HEK293 (cell line): ENCODE data around the gene TMEM63A.

Experiments used
- EGR2 ChIP-seq: fragments of 450-650 bp; formaldehyde crosslinking; IDR thresholded peaks from 2 replicates; pipeline ENCODE4 v1.5.1; 2016; ENCODE audit warnings: low read depth, missing biosample characterization, missing genetic modification characterization
- IKZF3 ChIP-seq: fragments of 450-650 bp; IDR thresholded peaks from 2 replicates; pipeline ENCODE4 v1.5.0; 2018; ENCODE audit warnings: missing biosample characterization, mild to moderate bottlenecking, missing genetic modification characterization, moderate library complexity
- KLF9 ChIP-seq: fragments of 450-650 bp; formaldehyde crosslinking; IDR thresholded peaks from 2 replicates; pipeline ENCODE4 v1.5.1; 2016; ENCODE audit warnings: missing biosample characterization, missing genetic modification characterization, low read depth
- SETDB1 ChIP-seq: IDR thresholded peaks from one replicate; pipeline ENCODE4 v1.6.1; 2017; ENCODE audit warnings: mild to moderate bottlenecking, low read length, moderate library complexity, mixed read lengths; ENCODE audit not compliant: insufficient read length
- SP2 ChIP-seq: fragments of 450-650 bp; formaldehyde crosslinking; IDR thresholded peaks from 2 replicates; pipeline ENCODE4 v1.5.1; 2016; ENCODE audit warnings: missing biosample characterization, missing genetic modification characterization
- SP7 ChIP-seq: fragments of 450-650 bp; formaldehyde crosslinking; IDR thresholded peaks from 2 replicates; pipeline ENCODE4 v1.5.1; 2016; ENCODE audit warnings: missing biosample characterization, missing genetic modification characterization
- ZBTB17 ChIP-seq: fragments of 450-650 bp; formaldehyde crosslinking; IDR thresholded peaks from 2 replicates; pipeline ENCODE4 v1.5.1; 2016; ENCODE audit warnings: missing biosample characterization, missing genetic modification characterization
- ZBTB7A ChIP-seq: fragments of 450-650 bp; formaldehyde crosslinking; IDR thresholded peaks from 2 replicates; pipeline ENCODE4 v1.5.1; 2016; ENCODE audit warnings: low read depth, missing biosample characterization, missing genetic modification characterization
- ZFHX2 ChIP-seq: fragments of 450-650 bp; formaldehyde crosslinking; conservative IDR thresholded peaks from 2 replicates; pipeline ENCODE4 v1.5.1; 2016; ENCODE audit warnings: missing biosample characterization, missing genetic modification characterization
- ZFP3 ChIP-seq: fragments of 450-650 bp; formaldehyde crosslinking; IDR thresholded peaks from 2 replicates; pipeline ENCODE4 v1.5.1; 2016; ENCODE audit warnings: low read depth, missing biosample characterization, missing genetic modification characterization
- ZNF157 ChIP-seq: fragments of 450-650 bp; formaldehyde crosslinking; IDR thresholded peaks from 2 replicates; pipeline ENCODE4 v1.5.1; 2016; ENCODE audit warnings: missing biosample characterization, missing genetic modification characterization
- ZNF335 ChIP-seq: fragments of 450-650 bp; formaldehyde crosslinking; conservative IDR thresholded peaks from 2 replicates; pipeline ENCODE4 v1.5.1; 2016; ENCODE audit warnings: missing biosample characterization, missing genetic modification characterization
- ZNF341 ChIP-seq: fragments of 450-650 bp; formaldehyde crosslinking; IDR thresholded peaks from 2 replicates; pipeline ENCODE4; 2016; ENCODE audit warnings: low read depth, missing biosample characterization, missing genetic modification characterization
- ZNF529 ChIP-seq: fragments of 450-650 bp; formaldehyde crosslinking; IDR thresholded peaks from 2 replicates; pipeline ENCODE4 v1.5.1; 2017; ENCODE audit warnings: missing genetic modification characterization, missing biosample characterization; ENCODE audit not compliant: insufficient replicate concordance
- ZNF530 ChIP-seq: fragments of 450-650 bp; formaldehyde crosslinking; IDR thresholded peaks from 2 replicates; pipeline ENCODE4 v1.5.1; 2016; ENCODE audit warnings: low read depth, missing biosample characterization, missing genetic modification characterization
- ZNF544 ChIP-seq: fragments of 450-650 bp; formaldehyde crosslinking; IDR thresholded peaks from 2 replicates; pipeline ENCODE4 v1.5.0; 2017; ENCODE audit warnings: missing biosample characterization, missing genetic modification characterization
- ZNF561 ChIP-seq: fragments of 450-650 bp; IDR thresholded peaks from 2 replicates; pipeline ENCODE4 v1.5.1; 2018; ENCODE audit warnings: missing biosample characterization, missing genetic modification characterization, borderline replicate concordance
- ZNF596 ChIP-seq: fragments of 450-650 bp; IDR thresholded peaks from 2 replicates; pipeline ENCODE4 v1.5.0; 2018; ENCODE audit warnings: missing biosample characterization, mild to moderate bottlenecking, missing genetic modification characterization, moderate library complexity
- ZNF791 ChIP-seq: fragments of 450-650 bp; formaldehyde crosslinking; IDR thresholded peaks from 2 replicates; pipeline ENCODE4 v1.5.1; 2016; ENCODE audit warnings: missing biosample characterization, missing genetic modification characterization
- ZNF843 ChIP-seq: fragments of 450-650 bp; formaldehyde crosslinking; IDR thresholded peaks from 2 replicates; pipeline ENCODE4 v1.5.1; 2016; ENCODE audit warnings: missing biosample characterization, missing genetic modification characterization
- ZSCAN16 ChIP-seq: fragments of 450-650 bp; formaldehyde crosslinking; IDR thresholded peaks from 2 replicates; pipeline ENCODE4 v1.5.1; 2016; ENCODE audit warnings: missing biosample characterization, missing genetic modification characterization
- TF ChIP-seq, protein P1 (sequence below): fragments of 450-650 bp; formaldehyde crosslinking; IDR thresholded peaks from 2 replicates; pipeline ENCODE4 v1.5.1; 2016; ENCODE audit warnings: missing biosample characterization, missing genetic modification characterization
- TF ChIP-seq, protein P2 (sequence below): fragments of 450-650 bp; formaldehyde crosslinking; IDR thresholded peaks from 2 replicates; pipeline ENCODE4 v1.5.1; 2017; ENCODE audit warnings: missing biosample characterization, missing genetic modification characterization
- TF ChIP-seq, protein P3 (sequence below): fragments of 450-650 bp; formaldehyde crosslinking; IDR thresholded peaks from 2 replicates; pipeline ENCODE4 v1.5.1; 2017; ENCODE audit warnings: missing biosample characterization, missing genetic modification characterization
- TF ChIP-seq, protein P4 (sequence below): fragments of 450-650 bp; formaldehyde crosslinking; IDR thresholded peaks from 2 replicates; pipeline ENCODE4 v1.5.1; 2016; ENCODE audit warnings: missing biosample characterization, missing genetic modification characterization, low read depth
- TF ChIP-seq, protein P5 (sequence below): fragments of 450-650 bp; formaldehyde crosslinking; IDR thresholded peaks from 2 replicates; pipeline ENCODE4 v1.5.0; 2017; ENCODE audit warnings: missing biosample characterization, missing genetic modification characterization, borderline replicate concordance
- TF ChIP-seq, protein P6 (sequence below): sonication (generic); formaldehyde crosslinking; IDR thresholded peaks from 2 replicates; pipeline ENCODE4 v1.8.1; 2022; ENCODE audit warnings: mild to moderate bottlenecking, moderate library complexity, missing genetic modification reagents
- TF ChIP-seq, protein P7 (sequence below): fragments of 450-650 bp; formaldehyde crosslinking; IDR thresholded peaks from 2 replicates; pipeline ENCODE4 v1.5.1; 2016; ENCODE audit warnings: missing biosample characterization, missing genetic modification characterization

TMEM63A gene

DNA sequence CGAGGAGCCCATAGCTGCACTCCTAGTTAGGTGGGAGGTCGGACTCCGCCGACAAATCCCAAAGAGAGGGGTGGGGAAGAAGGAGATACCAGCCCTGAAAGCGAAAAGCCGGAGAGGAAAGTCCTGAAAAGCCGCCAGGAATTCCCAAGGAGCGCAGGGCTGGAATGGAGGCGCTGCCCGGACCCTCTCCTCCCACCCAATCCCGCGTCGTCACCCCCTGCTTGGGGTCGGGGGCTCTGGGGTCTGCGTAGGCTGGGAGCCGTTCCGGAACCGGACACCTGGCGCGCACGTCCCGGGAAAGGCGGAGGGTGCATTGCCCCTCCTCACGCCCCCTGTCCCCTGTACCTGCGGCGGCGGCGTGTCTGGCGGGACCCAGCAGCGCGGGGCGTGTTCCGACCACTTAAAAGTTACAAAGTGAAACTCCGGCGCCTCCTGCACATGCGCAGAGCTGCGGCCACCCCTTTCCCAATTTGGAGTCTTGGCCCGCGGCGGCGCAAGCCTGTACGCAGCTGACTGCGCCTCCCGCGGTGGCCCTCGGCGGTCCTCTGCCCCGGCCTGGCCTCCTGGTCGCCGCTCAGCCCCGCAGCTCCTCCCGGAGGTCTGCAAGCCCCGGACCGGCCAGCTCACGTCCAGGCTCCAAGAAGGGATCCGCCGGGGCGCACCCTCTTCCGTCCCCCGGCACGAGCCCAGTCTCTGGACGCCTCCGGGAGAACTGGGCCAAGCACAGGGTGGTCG, at the start of gene TMEM63A (continued):
- TF ChIP-seq, protein P1, sequence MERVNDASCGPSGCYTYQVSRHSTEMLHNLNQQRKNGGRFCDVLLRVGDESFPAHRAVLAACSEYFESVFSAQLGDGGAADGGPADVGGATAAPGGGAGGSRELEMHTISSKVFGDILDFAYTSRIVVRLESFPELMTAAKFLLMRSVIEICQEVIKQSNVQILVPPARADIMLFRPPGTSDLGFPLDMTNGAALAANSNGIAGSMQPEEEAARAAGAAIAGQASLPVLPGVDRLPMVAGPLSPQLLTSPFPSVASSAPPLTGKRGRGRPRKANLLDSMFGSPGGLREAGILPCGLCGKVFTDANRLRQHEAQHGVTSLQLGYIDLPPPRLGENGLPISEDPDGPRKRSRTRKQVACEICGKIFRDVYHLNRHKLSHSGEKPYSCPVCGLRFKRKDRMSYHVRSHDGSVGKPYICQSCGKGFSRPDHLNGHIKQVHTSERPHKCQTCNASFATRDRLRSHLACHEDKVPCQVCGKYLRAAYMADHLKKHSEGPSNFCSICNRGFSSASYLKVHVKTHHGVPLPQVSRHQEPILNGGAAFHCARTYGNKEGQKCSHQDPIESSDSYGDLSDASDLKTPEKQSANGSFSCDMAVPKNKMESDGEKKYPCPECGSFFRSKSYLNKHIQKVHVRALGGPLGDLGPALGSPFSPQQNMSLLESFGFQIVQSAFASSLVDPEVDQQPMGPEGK (tag by site-specific recombination): peak; percentile 95
- TF ChIP-seq, protein P2, sequence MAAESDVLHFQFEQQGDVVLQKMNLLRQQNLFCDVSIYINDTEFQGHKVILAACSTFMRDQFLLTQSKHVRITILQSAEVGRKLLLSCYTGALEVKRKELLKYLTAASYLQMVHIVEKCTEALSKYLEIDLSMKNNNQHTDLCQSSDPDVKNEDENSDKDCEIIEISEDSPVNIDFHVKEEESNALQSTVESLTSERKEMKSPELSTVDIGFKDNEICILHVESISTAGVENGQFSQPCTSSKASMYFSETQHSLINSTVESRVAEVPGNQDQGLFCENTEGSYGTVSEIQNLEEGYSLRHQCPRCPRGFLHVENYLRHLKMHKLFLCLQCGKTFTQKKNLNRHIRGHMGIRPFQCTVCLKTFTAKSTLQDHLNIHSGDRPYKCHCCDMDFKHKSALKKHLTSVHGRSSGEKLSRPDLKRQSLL (tag by site-specific recombination): no peak
- TF ChIP-seq ZBTB17 (peak; percentile 98), SP7 (tag by site-specific recombination) (peak; percentile 81), ZNF843 (tag by site-specific recombination) (no peak; the same call in 1 of the 2 replicates), EGR2 (tag by site-specific recombination) (peak; percentile 83), ZNF791 (tag by site-specific recombination) (no peak), ZSCAN16 (tag by site-specific recombination) (peak; percentile 81), ZFP3 (tag by site-specific recombination) (no peak), SETDB1 (no peak), ZNF341 (tag by site-specific recombination) (peak; percentile 60), SP2 (tag by site-specific recombination) (peak; percentile 87), ZNF544 (no peak), ZNF529 (tag by site-specific recombination) (no peak), ZNF335 (tag by site-specific recombination) (peak; percentile 87), ZBTB7A (tag by site-specific recombination) (peak; percentile 83), IKZF3 (tag by site-specific recombination) (peak; percentile 55), ZNF157 (tag by site-specific recombination) (no peak), ZNF530 (no peak), KLF9 (tag by site-specific recombination) (peak; percentile 83; the same call in 1 of the 2 replicates), ZNF596 (no peak; the same call in 1 of the 2 replicates), ZFHX2 (tag by site-specific recombination) (peak; percentile 84), ZNF561 (tag by site-specific recombination) (peak; percentile 95)
- TF ChIP-seq, protein P3, sequence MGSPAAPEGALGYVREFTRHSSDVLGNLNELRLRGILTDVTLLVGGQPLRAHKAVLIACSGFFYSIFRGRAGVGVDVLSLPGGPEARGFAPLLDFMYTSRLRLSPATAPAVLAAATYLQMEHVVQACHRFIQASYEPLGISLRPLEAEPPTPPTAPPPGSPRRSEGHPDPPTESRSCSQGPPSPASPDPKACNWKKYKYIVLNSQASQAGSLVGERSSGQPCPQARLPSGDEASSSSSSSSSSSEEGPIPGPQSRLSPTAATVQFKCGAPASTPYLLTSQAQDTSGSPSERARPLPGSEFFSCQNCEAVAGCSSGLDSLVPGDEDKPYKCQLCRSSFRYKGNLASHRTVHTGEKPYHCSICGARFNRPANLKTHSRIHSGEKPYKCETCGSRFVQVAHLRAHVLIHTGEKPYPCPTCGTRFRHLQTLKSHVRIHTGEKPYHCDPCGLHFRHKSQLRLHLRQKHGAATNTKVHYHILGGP (tag by site-specific recombination): 0 out of 2 replicates have a peak, but pooled peaks have one; percentile 28
- TF ChIP-seq, protein P4, sequence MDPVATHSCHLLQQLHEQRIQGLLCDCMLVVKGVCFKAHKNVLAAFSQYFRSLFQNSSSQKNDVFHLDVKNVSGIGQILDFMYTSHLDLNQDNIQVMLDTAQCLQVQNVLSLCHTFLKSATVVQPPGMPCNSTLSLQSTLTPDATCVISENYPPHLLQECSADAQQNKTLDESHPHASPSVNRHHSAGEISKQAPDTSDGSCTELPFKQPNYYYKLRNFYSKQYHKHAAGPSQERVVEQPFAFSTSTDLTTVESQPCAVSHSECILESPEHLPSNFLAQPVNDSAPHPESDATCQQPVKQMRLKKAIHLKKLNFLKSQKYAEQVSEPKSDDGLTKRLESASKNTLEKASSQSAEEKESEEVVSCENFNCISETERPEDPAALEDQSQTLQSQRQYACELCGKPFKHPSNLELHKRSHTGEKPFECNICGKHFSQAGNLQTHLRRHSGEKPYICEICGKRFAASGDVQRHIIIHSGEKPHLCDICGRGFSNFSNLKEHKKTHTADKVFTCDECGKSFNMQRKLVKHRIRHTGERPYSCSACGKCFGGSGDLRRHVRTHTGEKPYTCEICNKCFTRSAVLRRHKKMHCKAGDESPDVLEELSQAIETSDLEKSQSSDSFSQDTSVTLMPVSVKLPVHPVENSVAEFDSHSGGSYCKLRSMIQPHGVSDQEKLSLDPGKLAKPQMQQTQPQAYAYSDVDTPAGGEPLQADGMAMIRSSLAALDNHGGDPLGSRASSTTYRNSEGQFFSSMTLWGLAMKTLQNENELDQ: no peak
- TF ChIP-seq, protein P5, sequence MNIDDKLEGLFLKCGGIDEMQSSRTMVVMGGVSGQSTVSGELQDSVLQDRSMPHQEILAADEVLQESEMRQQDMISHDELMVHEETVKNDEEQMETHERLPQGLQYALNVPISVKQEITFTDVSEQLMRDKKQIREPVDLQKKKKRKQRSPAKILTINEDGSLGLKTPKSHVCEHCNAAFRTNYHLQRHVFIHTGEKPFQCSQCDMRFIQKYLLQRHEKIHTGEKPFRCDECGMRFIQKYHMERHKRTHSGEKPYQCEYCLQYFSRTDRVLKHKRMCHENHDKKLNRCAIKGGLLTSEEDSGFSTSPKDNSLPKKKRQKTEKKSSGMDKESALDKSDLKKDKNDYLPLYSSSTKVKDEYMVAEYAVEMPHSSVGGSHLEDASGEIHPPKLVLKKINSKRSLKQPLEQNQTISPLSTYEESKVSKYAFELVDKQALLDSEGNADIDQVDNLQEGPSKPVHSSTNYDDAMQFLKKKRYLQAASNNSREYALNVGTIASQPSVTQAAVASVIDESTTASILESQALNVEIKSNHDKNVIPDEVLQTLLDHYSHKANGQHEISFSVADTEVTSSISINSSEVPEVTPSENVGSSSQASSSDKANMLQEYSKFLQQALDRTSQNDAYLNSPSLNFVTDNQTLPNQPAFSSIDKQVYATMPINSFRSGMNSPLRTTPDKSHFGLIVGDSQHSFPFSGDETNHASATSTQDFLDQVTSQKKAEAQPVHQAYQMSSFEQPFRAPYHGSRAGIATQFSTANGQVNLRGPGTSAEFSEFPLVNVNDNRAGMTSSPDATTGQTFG: no peak
- TF ChIP-seq, protein P6, sequence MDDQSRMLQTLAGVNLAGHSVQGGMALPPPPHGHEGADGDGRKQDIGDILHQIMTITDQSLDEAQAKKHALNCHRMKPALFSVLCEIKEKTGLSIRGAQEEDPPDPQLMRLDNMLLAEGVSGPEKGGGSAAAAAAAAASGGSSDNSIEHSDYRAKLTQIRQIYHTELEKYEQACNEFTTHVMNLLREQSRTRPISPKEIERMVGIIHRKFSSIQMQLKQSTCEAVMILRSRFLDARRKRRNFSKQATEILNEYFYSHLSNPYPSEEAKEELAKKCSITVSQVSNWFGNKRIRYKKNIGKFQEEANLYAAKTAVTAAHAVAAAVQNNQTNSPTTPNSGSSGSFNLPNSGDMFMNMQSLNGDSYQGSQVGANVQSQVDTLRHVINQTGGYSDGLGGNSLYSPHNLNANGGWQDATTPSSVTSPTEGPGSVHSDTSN (CRISPR knock-in tag): no peak
- TF ChIP-seq, protein P7, sequence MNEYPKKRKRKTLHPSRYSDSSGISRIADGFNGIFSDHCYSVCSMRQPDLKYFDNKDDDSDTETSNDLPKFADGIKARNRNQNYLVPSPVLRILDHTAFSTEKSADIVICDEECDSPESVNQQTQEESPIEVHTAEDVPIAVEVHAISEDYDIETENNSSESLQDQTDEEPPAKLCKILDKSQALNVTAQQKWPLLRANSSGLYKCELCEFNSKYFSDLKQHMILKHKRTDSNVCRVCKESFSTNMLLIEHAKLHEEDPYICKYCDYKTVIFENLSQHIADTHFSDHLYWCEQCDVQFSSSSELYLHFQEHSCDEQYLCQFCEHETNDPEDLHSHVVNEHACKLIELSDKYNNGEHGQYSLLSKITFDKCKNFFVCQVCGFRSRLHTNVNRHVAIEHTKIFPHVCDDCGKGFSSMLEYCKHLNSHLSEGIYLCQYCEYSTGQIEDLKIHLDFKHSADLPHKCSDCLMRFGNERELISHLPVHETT (tag by site-specific recombination): 0 out of 2 replicates have a peak, but pooled peaks have one; percentile 16
